SK-N-SH treated with all-trans-retinoic acid at 6 μM for 48 hours (cell line): ENCODE data around the gene AHCYL1.

ENCODE experiments used
- ATAC-seq: fragments of 200-7000 bp; cut with Tn5 transposase; 3 replicates; pipeline ENCODE4 v1.9.1; 2020; ENCODE audit warnings: mild to moderate bottlenecking, moderate library complexity
- ARNTL ChIP-seq: fragments of 450-650 bp; formaldehyde crosslinking; IDR thresholded peaks from 2 replicates; pipeline ENCODE4 v1.5.0; 2020; ENCODE audit warnings: low read depth, mild to moderate bottlenecking, moderate library complexity, borderline replicate concordance
- BACH2 ChIP-seq: fragments of 250-450 bp; sonication (Bioruptor Pico); IDR thresholded peaks from 2 replicates; pipeline ENCODE4 v1.9.0; 2021; ENCODE audit warnings: mild to moderate bottlenecking, borderline replicate concordance
- CREB5 ChIP-seq: fragments of 250-450 bp; sonication (Bioruptor Pico); IDR thresholded peaks from 2 replicates; pipeline ENCODE4 v1.5.1; 2020; ENCODE audit warnings: low read depth, mild to moderate bottlenecking, moderate library complexity
- CSDC2 ChIP-seq: fragments of 250-450 bp; sonication (Bioruptor Pico); IDR thresholded peaks from 2 replicates; pipeline ENCODE4 v1.5.0; 2020; ENCODE audit warnings: mild to moderate bottlenecking, moderate library complexity
- ESRRG ChIP-seq: fragments of 250-450 bp; sonication (Bioruptor Pico); IDR thresholded peaks from 2 replicates; pipeline ENCODE4 v1.6.1; 2021; ENCODE audit warnings: mild to moderate bottlenecking
- GLIS3 ChIP-seq: fragments of 250-450 bp; sonication (Bioruptor Pico); IDR thresholded peaks from 2 replicates; pipeline ENCODE4 v1.5.0; 2020; ENCODE audit warnings: mild to moderate bottlenecking, moderate library complexity
- ISL1 ChIP-seq: fragments of 250-450 bp; sonication (Bioruptor Pico); IDR thresholded peaks from 2 replicates; pipeline ENCODE4 v2.1.2; 2022; ENCODE audit warnings: mild to moderate bottlenecking, moderate library complexity
- OSR1 ChIP-seq: fragments of 250-450 bp; sonication (Bioruptor Pico); IDR thresholded peaks from 2 replicates; pipeline ENCODE4 v1.8.0; 2022; ENCODE audit warnings: moderate library complexity, mild to moderate bottlenecking, inconsistent platforms
- PATZ1 ChIP-seq: fragments of 250-450 bp; sonication (Bioruptor Pico); IDR thresholded peaks from 2 replicates; pipeline ENCODE4 v1.8.0; 2020; ENCODE audit warnings: mild to moderate bottlenecking, moderate library complexity, borderline replicate concordance
- POU6F1 ChIP-seq: fragments of 250-450 bp; sonication (Bioruptor Pico); IDR thresholded peaks from 2 replicates; pipeline ENCODE4 v1.8.0; 2021; ENCODE audit warnings: low read depth, mild to moderate bottlenecking, moderate library complexity, borderline replicate concordance
- PPARA ChIP-seq: fragments of 250-450 bp; sonication (Bioruptor Pico); IDR thresholded peaks from 2 replicates; pipeline ENCODE4 v1.5.0; 2020; ENCODE audit warnings: mild to moderate bottlenecking, borderline replicate concordance
- RARB ChIP-seq: fragments of 250-450 bp; sonication (Bioruptor Pico); IDR thresholded peaks from 2 replicates; pipeline ENCODE4 v1.8.0; 2021; ENCODE audit warnings: mild to moderate bottlenecking, moderate library complexity
- TCF4 ChIP-seq: fragments of 250-450 bp; sonication (Bioruptor Pico); IDR thresholded peaks from 2 replicates; pipeline ENCODE4 v1.8.0; 2021; ENCODE audit warnings: mild to moderate bottlenecking, moderate library complexity, borderline replicate concordance
- TOX ChIP-seq: fragments of 250-450 bp; sonication (Bioruptor Pico); IDR thresholded peaks from 2 replicates; pipeline ENCODE4 v1.8.0; 2021; ENCODE audit warnings: mild to moderate bottlenecking, moderate library complexity, borderline replicate concordance
- ZC3H10 ChIP-seq: fragments of 250-450 bp; sonication (Bioruptor Pico); IDR thresholded peaks from 2 replicates; pipeline ENCODE4 v1.5.1; 2021; ENCODE audit warnings: mild to moderate bottlenecking, moderate library complexity
- ZFP3 ChIP-seq: fragments of 250-450 bp; sonication (Bioruptor Pico); IDR thresholded peaks from 2 replicates; pipeline ENCODE4 v1.5.0; 2020; ENCODE audit warnings: mild to moderate bottlenecking, moderate library complexity
- ZFP30 ChIP-seq: fragments of 450-650 bp; formaldehyde crosslinking; IDR thresholded peaks from 2 replicates; pipeline ENCODE4 v1.5.0; 2022; ENCODE audit warnings: mild to moderate bottlenecking, moderate library complexity
- ZNF565 ChIP-seq: fragments of 450-650 bp; formaldehyde crosslinking; conservative IDR thresholded peaks from 2 replicates; pipeline ENCODE4 v1.5.0; 2020; ENCODE audit warnings: low read depth, mild to moderate bottlenecking, moderate library complexity
- ZNF70 ChIP-seq: fragments of 450-650 bp; formaldehyde crosslinking; IDR thresholded peaks from 2 replicates; pipeline ENCODE4 v1.5.0; 2020; ENCODE audit warnings: mild to moderate bottlenecking, moderate library complexity
- ZNF8 ChIP-seq: fragments of 450-650 bp; formaldehyde crosslinking; IDR thresholded peaks from 2 replicates; pipeline ENCODE4 v1.5.0; 2020; ENCODE audit warnings: mild to moderate bottlenecking, moderate library complexity
- TF ChIP-seq, protein P1 (sequence below): fragments of 250-450 bp; sonication (Bioruptor Pico); IDR thresholded peaks from 2 replicates; pipeline ENCODE4 v1.5.1; 2021; ENCODE audit warnings: mild to moderate bottlenecking, moderate library complexity

The AHCYL1 gene

DNA sequence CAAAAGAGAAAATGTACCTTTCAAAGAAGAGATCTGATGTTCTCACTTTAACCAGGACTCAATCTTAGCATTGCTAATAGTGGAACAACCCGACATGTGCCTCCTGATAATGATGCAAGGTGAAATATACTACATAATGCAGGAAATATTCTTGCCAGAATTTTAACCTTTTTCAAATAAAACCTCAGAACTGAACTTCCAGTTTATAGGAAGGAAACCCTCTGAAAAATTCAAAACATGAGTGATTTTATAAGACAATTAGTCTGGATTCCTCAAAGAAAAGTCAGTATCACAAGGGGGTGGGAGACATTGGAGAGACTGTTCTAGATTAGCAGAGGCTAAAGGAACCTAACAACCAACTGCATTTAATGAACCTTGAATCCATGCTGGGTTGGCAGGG is 18.1 kb downstream of the AHCYL1 start:
- ATAC-seq = no peak

DNA sequence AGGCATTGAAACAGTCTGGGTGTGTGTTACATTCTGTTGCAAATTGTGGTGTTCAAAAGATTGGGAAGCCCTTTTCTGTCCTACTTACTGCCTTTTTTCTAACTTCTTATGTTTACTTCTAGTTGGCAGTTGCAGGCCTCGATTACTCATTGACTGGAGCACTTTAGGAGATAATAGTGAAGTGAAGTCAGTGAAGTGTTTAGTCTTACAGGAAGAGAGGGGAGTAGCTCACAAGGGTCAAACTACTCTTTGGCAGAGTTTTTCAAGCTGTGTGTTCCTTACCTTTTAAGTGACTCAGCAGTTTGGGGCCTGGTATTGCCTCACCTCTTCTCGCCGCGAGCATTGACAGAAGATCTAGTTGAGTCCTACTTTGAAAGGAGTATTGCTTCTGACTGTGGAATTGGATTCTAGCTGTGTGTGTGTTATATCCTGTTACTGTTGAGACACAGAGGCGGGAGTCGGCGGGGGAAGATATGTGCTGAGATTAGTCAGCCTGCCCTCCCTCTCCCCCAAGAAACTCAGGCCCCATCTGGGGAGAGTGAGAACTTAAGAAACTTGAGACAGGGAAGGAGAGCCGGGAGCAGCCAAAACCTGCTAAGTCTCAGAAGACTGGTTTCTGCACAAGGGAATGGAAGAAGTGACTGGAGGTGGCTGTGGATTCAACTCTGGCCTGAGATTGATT is 19.3 kb downstream of the AHCYL1 start:
- ATAC-seq = peak; percentile 96
- peak; percentile 57 for TF ChIP-seq ISL1 (CRISPR knock-in tag)
- TF ChIP-seq PATZ1 (CRISPR knock-in tag) = no peak
- peak; percentile 29; the same call in 1 of the 2 replicates for TF ChIP-seq ZFP3
- no peak for TF ChIP-seq CSDC2 (CRISPR knock-in tag)
- TF ChIP-seq RARB (CRISPR knock-in tag) = no peak

More for the DNA sequence above, 18.1 kb downstream of the AHCYL1 start:
- TF ChIP-seq PPARA (CRISPR knock-in tag) = no peak
- TF ChIP-seq ESRRG (CRISPR knock-in tag) = no peak
- TF ChIP-seq TOX = no peak
- no peak for TF ChIP-seq POU6F1 (CRISPR knock-in tag)

DNA sequence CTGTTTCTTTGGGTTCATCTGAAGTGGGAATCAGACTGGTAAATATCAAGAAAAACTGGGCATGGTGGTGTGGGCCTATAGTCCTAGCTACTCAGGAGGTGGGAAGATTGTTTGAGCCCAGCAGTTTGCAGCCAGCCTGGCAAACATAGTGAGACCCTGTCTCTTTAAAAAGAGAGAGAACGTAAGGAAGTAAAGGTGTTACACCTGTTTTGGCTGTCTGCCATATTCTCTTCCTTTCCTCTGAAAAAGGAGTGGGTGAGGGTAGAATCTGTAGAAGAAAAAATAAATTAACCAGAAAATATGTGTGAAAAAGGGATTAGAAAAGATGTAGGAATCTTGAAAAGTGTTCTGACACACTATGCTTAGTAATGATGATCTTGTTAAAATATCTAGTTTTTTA is 20.0 kb downstream of the AHCYL1 start:
- peak; percentile 4 for ATAC-seq
- TF ChIP-seq OSR1 (CRISPR knock-in tag) (no peak), TOX (no peak), PATZ1 (CRISPR knock-in tag) (no peak), ZNF565 (no peak), ZFP3 (no peak), ISL1 (CRISPR knock-in tag) (no peak), ARNTL (CRISPR knock-in tag) (no peak), ZFP30 (CRISPR knock-in tag) (no peak), GLIS3 (CRISPR knock-in tag) (no peak), ZNF8 (CRISPR knock-in tag) (no peak), BACH2 (no peak), ZNF70 (CRISPR knock-in tag) (no peak)
- TF ChIP-seq, protein P1, sequence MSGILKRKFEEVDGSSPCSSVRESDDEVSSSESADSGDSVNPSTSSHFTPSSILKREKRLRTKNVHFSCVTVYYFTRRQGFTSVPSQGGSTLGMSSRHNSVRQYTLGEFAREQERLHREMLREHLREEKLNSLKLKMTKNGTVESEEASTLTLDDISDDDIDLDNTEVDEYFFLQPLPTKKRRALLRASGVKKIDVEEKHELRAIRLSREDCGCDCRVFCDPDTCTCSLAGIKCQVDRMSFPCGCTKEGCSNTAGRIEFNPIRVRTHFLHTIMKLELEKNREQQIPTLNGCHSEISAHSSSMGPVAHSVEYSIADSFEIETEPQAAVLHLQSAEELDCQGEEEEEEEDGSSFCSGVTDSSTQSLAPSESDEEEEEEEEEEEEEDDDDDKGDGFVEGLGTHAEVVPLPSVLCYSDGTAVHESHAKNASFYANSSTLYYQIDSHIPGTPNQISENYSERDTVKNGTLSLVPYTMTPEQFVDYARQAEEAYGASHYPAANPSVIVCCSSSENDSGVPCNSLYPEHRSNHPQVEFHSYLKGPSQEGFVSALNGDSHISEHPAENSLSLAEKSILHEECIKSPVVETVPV = no peak

- no peak for ATAC-seq
- TF ChIP-seq ZNF565 = no peak
- no peak for TF ChIP-seq TOX
- TF ChIP-seq BACH2 = no peak
- TF ChIP-seq, protein P1 = no peak
- TF ChIP-seq ZFP3 = no peak
- no peak for TF ChIP-seq POU6F1 (CRISPR knock-in tag)
- no peak for TF ChIP-seq PATZ1 (CRISPR knock-in tag)
- TF ChIP-seq TCF4 (CRISPR knock-in tag) = no peak
- TF ChIP-seq PPARA (CRISPR knock-in tag) = no peak
- TF ChIP-seq ZNF70 (CRISPR knock-in tag) = no peak
- no peak for TF ChIP-seq GLIS3 (CRISPR knock-in tag)
- TF ChIP-seq ZNF8 (CRISPR knock-in tag) = no peak
- no peak for TF ChIP-seq ZC3H10 (CRISPR knock-in tag)
- no peak for TF ChIP-seq ARNTL (CRISPR knock-in tag)
- no peak for TF ChIP-seq ZFP30 (CRISPR knock-in tag)
- TF ChIP-seq ESRRG (CRISPR knock-in tag) = no peak
- TF ChIP-seq ISL1 (CRISPR knock-in tag) = no peak
- TF ChIP-seq CREB5 (CRISPR knock-in tag) = no peak
- TF ChIP-seq, all 23 proteins: peak for 0
Observed at GRCh38 chr1:110005971-110006370, 21.4 kb downstream of the AHCYL1 start.
